Body of pancreas (tissue), 4 donors: ENCODE results near the gene HMHB1. TPM values are rescaled to one million over a fixed set of nuclear protein-coding genes. Genes with fewer than 3 reads are reported as not detected.

Experiments used
- ATAC-seq: fragments of 150-250 bp; one replicate; pipeline ENCODE4 v1.9.1; 2016
- DNase-seq, 4 donors: peaks; one replicate each; pipeline ENCODE4 v3.0.0-alpha.2; 2019
- H3K27ac ChIP-seq, 4 donors: fragments of 200-600 bp; sonication (generic); 1 replicate in 3 of 4; 2 replicates in 1 of 4; pipeline versions ENCODE4 v1.5.1 to v1.6.1; 2016 to 2019; ENCODE audit warnings: mild to moderate bottlenecking in 1 of 4, mixed read lengths in 1 of 4, moderate library complexity in 1 of 4
- H3K27me3 ChIP-seq, 2 donors: fragments of 200-600 bp; sonication (generic); one replicate each; pipeline ENCODE4 v1.6.0; 2016; ENCODE audit warnings: mild to moderate bottlenecking in 1 of 2
- H3K36me3 ChIP-seq, 2 donors: fragments of 200-600 bp; sonication (generic); replicated peaks in 1 of 2; 2 replicates each; pipeline ENCODE4 v1.5.1; 2016; ENCODE audit warnings: low read depth in 2 of 2; ENCODE audit not compliant: insufficient read depth in 1 of 2
- H3K4me1 ChIP-seq: fragments of 200-600 bp; sonication (generic); one replicate; pipeline ENCODE4 v1.6.0; 2016
- H3K4me3 ChIP-seq, 2 donors: fragments of 200-600 bp; sonication (generic); 1 replicate in 1 of 2; 2 replicates in 1 of 2; pipeline ENCODE4 v1.5.1; 2016 to 2019
- H3K9me3 ChIP-seq, 3 donors: fragments of 200-600 bp; sonication (generic); 1 replicate in 2 of 3; 2 replicates in 1 of 3; pipeline ENCODE4 v1.5.1; 2016
- CTCF ChIP-seq, 7 experiments: fragments of 450-650 bp in 4 of 7; fragments of 200-600 bp in 3 of 7; sonication (generic) in 3 of 7; IDR thresholded peaks; one replicate each; pipeline ENCODE4 v1.5.1; 2016 to 2019; ENCODE audit warnings: antibody characterized with exemption in 7 of 7
- POLR2A ChIP-seq, 3 donors: fragments of 450-650 bp; IDR thresholded peaks; one replicate each; pipeline ENCODE4 v1.6.1; 2016; ENCODE audit warnings: antibody characterized with exemption in 3 of 3, mild to moderate bottlenecking in 2 of 3
- WGBS, 2 donors: methylation state at CpG; one replicate each; pipeline ENCODE4 v1.1.5; 2017; 5-methylcytosine and 5-hydroxymethylcytosine counted together
- intact Hi-C: fragments of 100-400 bp; cut with DNase I; formaldehyde crosslinking; loops from one replicate; pipeline ENCODE4 v1.15.1; 2023
- total RNA-seq, 2 donors: library from RNA; depleted of rRNA; stranded (reverse); fragments of >200 nt; gene quantifications; one replicate each; pipeline ENCODE4 v1.1.0, GENCODE V29; 2016

The HMHB1 gene
- total RNA-seq, 2 donors from 2014 or later, result not detected

GRCh38 chr5:143790457-143791112 is 21.4 kb upstream of the HMHB1 start:
- Histone ChIP-seq H3K27me3 (no peaks in the 10 kb centered on the region), H3K27ac (no peak overlapping the region), H3K4me3 (no peak overlapping the region), H3K9me3 (no peaks in the 10 kb centered on the region), H3K36me3 (no peaks in the 10 kb centered on the region), H3K4me1 (no peaks in the 10 kb centered on the region)
- DNase-seq (no peak), ATAC-seq (no peak)
- WGBS, 2 donors, result 69 to 71% methylated on average over 2 of the region's 2 CpGs
- no peak for TF ChIP-seq POLR2A (IDR thresholded peaks at IDR 0.05)
- no peak for TF ChIP-seq CTCF (IDR thresholded peaks at IDR 0.05)
- intact Hi-C loops, result no loop called here

- intact Hi-C loops, result no loop called here
- no peak for TF ChIP-seq CTCF (IDR thresholded peaks at IDR 0.05)
- Histone ChIP-seq H3K36me3 (no peaks in the 10 kb centered on the region), H3K4me1 (no peaks in the 10 kb centered on the region), H3K9me3 (no peaks in the 10 kb centered on the region), H3K27me3 (no peaks in the 10 kb centered on the region), H3K27ac (no peak overlapping the region), H3K4me3 (no peak overlapping the region)
- WGBS, 2 donors, result 59 to 74% methylated on average over 10 of the region's 10 CpGs
- no peak for DNase-seq
- ATAC-seq, result no peak
Observed at GRCh38 chr5:143791848-143792731, 19.9 kb upstream of the HMHB1 start.

- Histone ChIP-seq H3K27ac (no peak overlapping the region), H3K4me3 (no peak overlapping the region), H3K4me1 (no peaks in the 10 kb centered on the region), H3K27me3 (no peaks in the 10 kb centered on the region), H3K9me3 (no peaks in the 10 kb centered on the region), H3K36me3 (no peaks in the 10 kb centered on the region)
- ATAC-seq (no peak), DNase-seq (no peak)
- 81 to 95% methylated on average over 2 of the region's 2 CpGs for WGBS, 2 donors
- TF ChIP-seq POLR2A (IDR thresholded peaks at IDR 0.05) (no peak), CTCF (IDR thresholded peaks at IDR 0.05) (no peak)
- intact Hi-C loops, result no loop called here
Observed at GRCh38 chr5:143793249-143793648, 18.7 kb upstream of the HMHB1 start.

- 63 to 68% methylated on average over 4 of the region's 4 CpGs for WGBS, 2 donors
- H3K9me3 ChIP-seq, result no peaks in the 10 kb centered on the region
- ATAC-seq, result no peak
- intact Hi-C loops, result no loop called here
- H3K4me1 ChIP-seq, result no peaks in the 10 kb centered on the region
- DNase-seq, result no peak
- H3K27me3 ChIP-seq, result no peaks in the 10 kb centered on the region
- H3K4me3 ChIP-seq, result no peak overlapping the region
- H3K36me3 ChIP-seq, result no peaks in the 10 kb centered on the region
- TF ChIP-seq CTCF (IDR thresholded peaks at IDR 0.05), result no peak
- no peak for TF ChIP-seq POLR2A (IDR thresholded peaks at IDR 0.05)
- no peak overlapping the region for H3K27ac ChIP-seq
Observed at GRCh38 chr5:143796125-143796524, 15.8 kb upstream of the HMHB1 start.
